Fibroblast of villous mesenchyme (primary cell): Measurements from ENCODE around the gene NBEA. TPM values are rescaled to one million over a fixed set of nuclear protein-coding genes. Genes with fewer than 3 reads are reported as not detected.
"Not testable (repeated sequence)": the region's sequence is repeated elsewhere in the genome, so short reads cannot be mapped to it uniquely, and the experiment has no call there.

Experiments
- DNase-seq: peaks from one replicate; pipeline ENCODE4 v3.0.0-alpha.2; 2010; ENCODE audit warnings: low read depth
- H3K4me3 ChIP-seq: 2 replicates; pipeline ENCODE4 v1.5.1; 2011; ENCODE audit warnings: low read depth, mild to moderate bottlenecking, low read length
- CTCF ChIP-seq: IDR thresholded peaks from 2 replicates; pipeline ENCODE4 v1.5.1; 2012; ENCODE audit warnings: low read depth, mild to moderate bottlenecking, low read length; ENCODE audit not compliant: insufficient read depth
- total RNA-seq: library from RNA; depleted of rRNA; stranded (reverse); fragments of >200 nt; gene quantifications from 2 replicates; pipeline ENCODE4 v1.2.3, GENCODE V29; 2012

Gene NBEA
- total RNA-seq, 1 donor = 9.5 TPM

- no peak overlapping the region for H3K4me3 ChIP-seq
- no peak for TF ChIP-seq CTCF
- no peak for DNase-seq
Observed at GRCh38 chr13:34990399-34991214, 48.5 kb downstream of the NBEA start.

GRCh38 chr13:34993470-34993869, 51.4 kb downstream of the NBEA start:
- DNase-seq = no peak
- no peak for TF ChIP-seq CTCF
- H3K4me3 ChIP-seq = no peak overlapping the region

GRCh38 chr13:35003734-35004133, 61.7 kb downstream of the NBEA start:
- not testable (repeated sequence) for DNase-seq, H3K4me3 ChIP-seq

GRCh38 chr13:35005051-35005450, 63.0 kb downstream of the NBEA start:
- no peak for DNase-seq
- no peak overlapping the region for H3K4me3 ChIP-seq
- TF ChIP-seq CTCF = no peak

- DNase-seq = no peak
- TF ChIP-seq CTCF = no peak
- H3K4me3 ChIP-seq = no peak overlapping the region
Observed at GRCh38 chr13:35014606-35015213, 72.6 kb downstream of the NBEA start.

GRCh38 chr13:35016362-35017112, 74.5 kb downstream of the NBEA start:
- DNase-seq = no peak
- H3K4me3 ChIP-seq = no peak overlapping the region
- TF ChIP-seq CTCF = no peak

GRCh38 chr13:35025314-35025713, 83.2 kb downstream of the NBEA start:
- TF ChIP-seq CTCF = no peak
- DNase-seq = no peak
- no peak overlapping the region for H3K4me3 ChIP-seq
